HG03460 (cell line): Measurements from ENCODE around the gene NRXN3.
"Not testable (repeated sequence)": the region's sequence is repeated elsewhere in the genome, so short reads cannot be mapped to it uniquely, and the experiment has no call there.

Experiments used
- ATAC-seq: cut with Tn5 transposase; IDR thresholded peaks from one replicate; pipeline ENCODE4 v1.9.1; 2021; ENCODE audit not compliant: unreplicated experiment

The NRXN3 gene

DNA sequence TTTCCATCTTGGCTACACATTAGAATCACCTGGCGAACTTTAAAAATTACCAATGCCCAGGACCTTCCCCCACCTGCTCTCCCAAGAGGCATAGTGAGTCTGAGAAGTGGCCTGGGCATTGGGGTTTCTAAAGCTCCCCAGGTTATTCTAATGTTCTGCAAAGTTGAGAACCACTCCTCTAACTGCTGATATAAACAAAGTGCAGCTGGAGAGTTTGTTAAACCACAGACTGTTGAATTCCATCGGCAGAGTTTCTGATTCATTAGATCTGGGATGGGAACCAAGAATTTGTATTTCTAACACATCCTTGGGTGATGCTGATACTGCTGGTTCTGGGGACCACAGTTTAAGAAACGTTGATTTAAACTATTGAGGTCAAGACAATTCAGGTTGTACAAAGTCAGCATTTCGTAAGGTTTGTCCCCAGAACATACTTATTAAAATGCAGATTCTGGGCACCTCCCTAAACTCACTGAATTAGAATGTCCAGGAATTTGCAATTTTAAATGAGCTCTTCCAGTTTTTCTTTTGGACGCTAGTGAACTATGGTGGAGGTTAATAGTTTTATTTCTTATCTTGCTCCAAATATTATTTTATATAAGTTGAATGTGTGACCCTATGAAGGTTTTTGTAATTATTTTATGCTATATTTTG is 309.1 kb downstream of the NRXN3 start:
- ATAC-seq = no peak

- ATAC-seq = no peak
These were observed 313.9 kb downstream of the NRXN3 start for GRCh38 chr14:78484028-78484427.

DNA sequence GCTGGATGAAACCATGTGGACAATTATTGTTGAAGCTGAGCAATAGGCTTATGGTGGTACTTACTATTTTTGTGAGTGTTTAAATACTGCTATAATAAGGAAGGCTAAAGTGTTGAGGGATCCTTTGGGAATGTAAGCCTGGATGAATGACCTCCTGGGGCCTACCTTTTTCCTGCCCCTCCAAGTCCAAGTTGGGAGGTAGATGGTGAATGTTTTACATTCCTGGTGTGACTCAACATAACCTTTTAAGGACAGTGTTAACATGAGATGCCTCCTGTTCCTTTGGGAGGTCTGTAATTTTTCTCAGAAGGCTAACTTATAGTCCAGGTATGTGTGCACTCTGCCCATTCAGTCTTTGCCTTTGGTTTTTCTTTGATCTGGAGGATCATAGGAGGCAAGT is 315.9 kb downstream of the NRXN3 start:
- no peak for ATAC-seq

GRCh38 chr14:78486621-78487020 is 316.4 kb downstream of the NRXN3 start:
- no peak for ATAC-seq

DNA sequence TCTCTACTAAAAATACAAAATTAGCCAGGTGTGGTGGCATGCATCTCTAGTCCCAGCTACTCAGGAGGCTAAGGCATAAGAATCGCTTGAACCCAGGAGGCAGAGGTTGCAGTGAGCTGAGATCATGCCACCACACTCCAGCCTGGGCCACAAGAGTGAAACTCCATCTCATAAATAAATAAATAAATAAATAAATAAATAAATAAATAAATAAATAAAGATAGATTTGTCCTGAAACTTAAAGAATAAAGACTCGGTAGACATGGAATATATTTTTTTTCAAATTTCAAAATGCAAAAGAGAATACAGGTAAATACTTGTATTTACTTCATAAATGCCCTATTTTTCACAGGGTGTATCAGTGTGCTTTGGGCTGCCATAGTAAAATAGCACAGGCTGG is 317.4 kb downstream of the NRXN3 start:
- ATAC-seq = not testable (repeated sequence)

DNA sequence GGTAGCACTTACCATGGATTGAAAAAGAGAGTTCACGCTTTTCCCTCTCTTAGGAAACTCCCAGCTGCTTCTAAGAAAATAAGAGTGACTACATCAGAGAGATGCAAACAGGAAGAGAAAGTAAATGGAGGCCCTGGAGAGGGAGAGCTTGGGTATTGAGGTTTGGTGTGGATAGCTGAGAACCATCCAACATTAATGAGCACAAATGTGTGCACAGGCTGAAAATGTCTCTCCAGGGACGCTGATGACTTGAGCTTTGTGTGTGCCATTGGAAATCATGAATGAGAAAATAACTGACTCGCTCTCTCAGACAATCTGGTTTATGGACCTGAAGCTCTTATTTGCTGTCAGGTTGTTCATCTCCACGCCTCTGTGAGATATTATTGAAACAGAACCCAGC is 318.8 kb downstream of the NRXN3 start:
- no peak for ATAC-seq

- no peak for ATAC-seq
These were observed 320.9 kb downstream of the NRXN3 start for GRCh38 chr14:78491048-78491447.

DNA sequence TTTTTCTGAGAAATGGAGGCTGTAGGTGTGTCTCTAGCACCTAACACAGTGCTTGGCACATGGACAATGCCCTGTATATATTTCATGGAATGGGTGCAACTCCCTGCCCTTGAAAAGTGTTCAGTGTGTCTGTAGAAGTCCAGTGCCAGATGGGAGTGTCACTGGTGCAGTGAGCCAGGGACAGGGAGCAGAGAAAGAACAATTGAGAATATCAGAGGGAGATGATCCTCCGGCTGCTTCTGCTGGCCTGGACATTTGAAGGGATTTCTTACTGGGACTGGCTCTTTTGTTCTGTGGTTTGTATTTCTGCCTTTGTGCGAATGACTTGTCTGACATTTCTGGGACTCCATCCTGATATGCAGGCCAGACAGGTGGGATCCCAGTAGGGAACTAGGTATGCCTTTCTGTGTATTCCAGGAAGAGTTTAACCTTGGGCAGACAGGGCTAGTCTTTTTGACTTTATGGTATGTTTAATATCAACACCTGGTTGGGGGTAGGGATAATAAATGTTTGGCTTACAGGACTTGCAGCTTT is 328.0 kb downstream of the NRXN3 start:
- ATAC-seq = no peak

- ATAC-seq = no peak
These were observed 331.7 kb downstream of the NRXN3 start for GRCh38 chr14:78501909-78502308.

DNA sequence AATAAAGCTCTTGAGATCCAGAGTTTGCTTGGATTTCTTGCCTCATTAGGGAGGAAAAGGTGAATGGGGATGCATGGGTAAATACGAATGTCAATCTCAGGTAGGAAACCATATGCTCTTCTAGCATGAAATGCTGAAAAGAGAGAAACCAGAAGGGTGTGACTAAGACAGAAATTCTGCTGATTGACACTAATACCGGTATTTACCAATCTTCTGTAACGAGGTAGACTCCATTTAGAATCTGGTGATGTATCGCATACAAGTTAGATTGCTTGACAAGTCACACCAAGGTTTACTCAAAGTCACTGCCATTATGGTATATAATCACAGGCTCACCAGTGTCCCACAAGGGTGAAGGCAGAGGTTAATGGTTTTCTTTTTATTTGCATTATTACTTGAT is 337.9 kb downstream of the NRXN3 start:
- no peak for ATAC-seq

GRCh38 chr14:78509516-78509915 is 339.3 kb downstream of the NRXN3 start:
- no peak for ATAC-seq

- ATAC-seq = no peak
These were observed 341.8 kb downstream of the NRXN3 start for GRCh38 chr14:78512021-78512420.

GRCh38 chr14:78519863-78520262 is 349.7 kb downstream of the NRXN3 start:
- ATAC-seq = no peak

DNA sequence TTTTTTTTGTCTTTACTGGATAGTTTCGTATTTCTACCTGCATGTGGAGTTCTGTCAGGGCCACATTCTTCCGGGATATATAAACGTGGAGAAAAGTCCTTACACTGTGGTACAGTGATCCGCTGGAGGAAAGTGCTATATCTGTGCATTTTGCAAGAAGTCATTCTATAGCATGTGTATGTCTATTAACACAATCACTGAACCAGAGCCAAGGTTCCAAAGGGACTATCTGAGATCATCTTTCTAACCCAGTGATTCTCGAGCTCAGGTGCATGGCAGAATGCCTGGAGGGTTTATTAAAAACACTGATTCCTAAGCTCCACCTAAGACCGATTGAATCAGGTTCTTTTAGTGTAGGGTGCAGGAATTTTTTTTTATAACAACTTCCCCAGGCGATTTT is 354.0 kb downstream of the NRXN3 start:
- ATAC-seq = no peak

DNA sequence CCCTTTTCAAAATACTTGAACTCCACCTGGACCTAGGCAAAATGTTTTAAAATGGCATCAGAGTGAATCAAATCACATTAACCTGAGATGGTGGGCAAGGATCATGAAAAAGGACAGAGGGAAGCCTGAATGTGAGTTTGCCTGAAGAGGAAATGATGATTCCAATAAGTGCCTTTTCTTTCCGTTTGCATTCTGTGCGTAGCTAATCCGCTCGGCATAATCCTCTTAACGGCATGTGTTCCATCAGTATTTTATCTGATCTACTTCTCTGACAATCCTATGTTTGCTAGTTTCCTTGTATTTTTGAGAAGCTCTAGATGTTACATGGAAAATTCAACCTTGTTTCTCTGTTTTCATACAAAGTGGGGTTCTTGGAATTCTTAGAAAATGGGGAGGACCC is 354.6 kb downstream of the NRXN3 start:
- no peak for ATAC-seq

DNA sequence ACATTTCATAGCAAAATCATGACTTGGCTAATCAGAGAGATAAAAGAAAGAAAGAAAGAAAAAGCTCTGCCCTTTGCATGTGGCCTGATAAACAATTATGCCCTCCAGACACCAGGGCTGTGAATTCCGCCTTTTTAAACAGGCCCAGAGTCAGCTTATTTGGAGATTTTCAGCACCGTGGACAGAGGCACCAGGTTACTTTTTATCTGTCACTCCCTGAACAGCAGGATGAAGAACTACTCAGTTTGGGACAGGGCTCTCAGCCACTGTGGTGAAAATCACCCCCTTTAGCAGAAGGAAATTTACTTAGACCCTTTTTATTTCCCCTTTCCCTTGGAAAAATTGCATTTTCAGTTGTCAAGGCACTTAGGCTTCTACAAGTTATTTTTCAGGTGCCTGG is 359.9 kb downstream of the NRXN3 start:
- ATAC-seq = no peak

DNA sequence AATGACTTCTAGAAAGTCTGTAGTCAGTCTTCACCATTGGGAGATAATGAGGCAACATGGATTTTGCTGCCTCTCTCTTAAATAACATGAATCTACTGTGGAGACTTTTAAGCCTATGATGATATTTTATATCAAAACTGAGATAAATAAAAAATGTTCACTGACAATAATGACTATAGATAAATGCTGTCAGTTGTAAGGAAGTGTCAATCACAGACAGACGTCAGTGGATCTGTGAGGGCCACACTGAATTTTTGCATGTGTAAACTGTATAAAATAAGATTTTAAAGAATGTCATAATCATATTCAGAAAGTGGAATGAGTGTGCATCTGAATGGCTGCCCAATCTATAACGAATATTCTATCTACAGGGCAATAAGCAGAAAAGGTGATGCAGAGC is 364.0 kb downstream of the NRXN3 start:
- ATAC-seq = no peak

GRCh38 chr14:78535041-78535440 is 364.9 kb downstream of the NRXN3 start:
- no peak for ATAC-seq

DNA sequence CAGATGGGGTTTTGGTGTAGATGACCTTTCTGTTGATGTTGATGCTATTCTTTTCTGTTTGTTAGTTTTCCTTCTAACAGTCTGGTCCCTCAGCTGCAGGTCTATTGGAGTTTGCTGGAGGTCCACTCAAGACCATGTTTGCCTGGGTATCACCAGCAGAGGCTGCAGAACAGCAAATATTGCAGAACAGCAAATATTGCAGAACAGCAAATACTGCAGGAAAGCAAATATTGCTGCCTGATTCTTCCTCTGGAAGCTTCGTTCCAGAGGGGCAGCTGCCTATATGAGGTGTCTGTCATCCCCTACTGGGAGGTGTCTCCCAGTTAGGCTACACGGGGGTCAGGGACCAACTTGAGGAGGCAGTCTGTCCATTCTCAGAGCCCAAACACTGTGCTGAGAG is 371.6 kb downstream of the NRXN3 start:
- ATAC-seq = not testable (repeated sequence)

- no peak for ATAC-seq
These were observed 373.3 kb downstream of the NRXN3 start for GRCh38 chr14:78543433-78543832.

DNA sequence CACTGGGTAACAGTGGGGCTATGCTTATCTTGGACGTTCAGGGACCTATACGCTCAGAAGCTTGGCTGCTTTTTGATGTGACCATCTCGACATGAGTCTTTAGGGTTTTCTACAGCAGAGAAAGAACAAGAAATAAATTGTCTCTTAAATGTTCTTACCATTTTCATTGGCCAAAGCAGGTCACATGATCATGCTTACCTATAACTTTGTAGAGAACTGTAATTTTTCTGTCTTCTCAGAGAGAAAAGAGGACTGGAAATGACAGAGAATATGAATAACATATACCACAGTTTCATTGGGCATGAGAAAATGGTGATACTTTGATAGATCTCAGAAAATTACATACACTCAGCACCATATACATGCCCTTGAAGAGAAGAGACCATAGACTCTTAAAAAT is 390.9 kb downstream of the NRXN3 start:
- ATAC-seq = no peak

GRCh38 chr14:78566026-78566858 is 396.1 kb downstream of the NRXN3 start:
- ATAC-seq = peak; percentile 96

DNA sequence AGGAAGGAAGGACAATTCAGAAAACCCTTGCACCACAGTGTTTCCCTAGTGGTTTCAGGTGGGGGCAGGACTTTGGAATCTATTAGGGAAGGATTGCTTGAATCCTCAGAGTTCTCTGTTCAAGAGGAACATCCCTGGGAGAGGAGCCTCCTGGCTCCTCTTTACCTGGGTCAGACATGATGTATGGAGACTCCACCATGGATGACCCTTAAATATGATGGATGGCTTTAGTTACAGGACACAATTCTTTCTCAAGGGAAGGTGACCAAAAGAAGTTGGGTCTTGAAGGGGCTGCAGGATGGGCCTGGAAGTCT is 396.6 kb downstream of the NRXN3 start:
- no peak for ATAC-seq
